ENCODE data around the gene TOMM40. TPM values are rescaled to one million over a fixed set of nuclear protein-coding genes. Genes with fewer than 3 reads are reported as not detected.

The TOMM40 gene
- total and polyA plus RNA-seq, 9 of the 15 experiments (the other 6 are each of a cell fraction or from before 2014, with no cell fraction given): 0.89 to 290 (median 160) TPM

DNA sequence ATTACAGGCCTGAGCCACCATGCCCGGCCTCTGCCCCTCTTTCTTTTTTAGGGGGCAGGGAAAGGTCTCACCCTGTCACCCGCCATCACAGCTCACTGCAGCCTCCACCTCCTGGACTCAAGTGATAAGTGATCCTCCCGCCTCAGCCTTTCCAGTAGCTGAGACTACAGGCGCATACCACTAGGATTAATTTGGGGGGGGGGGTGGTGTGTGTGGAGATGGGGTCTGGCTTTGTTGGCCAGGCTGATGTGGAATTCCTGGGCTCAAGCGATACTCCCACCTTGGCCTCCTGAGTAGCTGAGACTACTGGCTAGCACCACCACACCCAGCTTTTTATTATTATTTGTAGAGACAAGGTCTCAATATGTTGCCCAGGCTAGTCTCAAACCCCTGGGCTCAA is 18.7 kb downstream of the TOMM40 start (continued):
- TF ChIP-seq, protein P1, sequence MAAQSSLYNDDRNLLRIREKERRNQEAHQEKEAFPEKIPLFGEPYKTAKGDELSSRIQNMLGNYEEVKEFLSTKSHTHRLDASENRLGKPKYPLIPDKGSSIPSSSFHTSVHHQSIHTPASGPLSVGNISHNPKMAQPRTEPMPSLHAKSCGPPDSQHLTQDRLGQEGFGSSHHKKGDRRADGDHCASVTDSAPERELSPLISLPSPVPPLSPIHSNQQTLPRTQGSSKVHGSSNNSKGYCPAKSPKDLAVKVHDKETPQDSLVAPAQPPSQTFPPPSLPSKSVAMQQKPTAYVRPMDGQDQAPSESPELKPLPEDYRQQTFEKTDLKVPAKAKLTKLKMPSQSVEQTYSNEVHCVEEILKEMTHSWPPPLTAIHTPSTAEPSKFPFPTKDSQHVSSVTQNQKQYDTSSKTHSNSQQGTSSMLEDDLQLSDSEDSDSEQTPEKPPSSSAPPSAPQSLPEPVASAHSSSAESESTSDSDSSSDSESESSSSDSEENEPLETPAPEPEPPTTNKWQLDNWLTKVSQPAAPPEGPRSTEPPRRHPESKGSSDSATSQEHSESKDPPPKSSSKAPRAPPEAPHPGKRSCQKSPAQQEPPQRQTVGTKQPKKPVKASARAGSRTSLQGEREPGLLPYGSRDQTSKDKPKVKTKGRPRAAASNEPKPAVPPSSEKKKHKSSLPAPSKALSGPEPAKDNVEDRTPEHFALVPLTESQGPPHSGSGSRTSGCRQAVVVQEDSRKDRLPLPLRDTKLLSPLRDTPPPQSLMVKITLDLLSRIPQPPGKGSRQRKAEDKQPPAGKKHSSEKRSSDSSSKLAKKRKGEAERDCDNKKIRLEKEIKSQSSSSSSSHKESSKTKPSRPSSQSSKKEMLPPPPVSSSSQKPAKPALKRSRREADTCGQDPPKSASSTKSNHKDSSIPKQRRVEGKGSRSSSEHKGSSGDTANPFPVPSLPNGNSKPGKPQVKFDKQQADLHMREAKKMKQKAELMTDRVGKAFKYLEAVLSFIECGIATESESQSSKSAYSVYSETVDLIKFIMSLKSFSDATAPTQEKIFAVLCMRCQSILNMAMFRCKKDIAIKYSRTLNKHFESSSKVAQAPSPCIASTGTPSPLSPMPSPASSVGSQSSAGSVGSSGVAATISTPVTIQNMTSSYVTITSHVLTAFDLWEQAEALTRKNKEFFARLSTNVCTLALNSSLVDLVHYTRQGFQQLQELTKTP (IDR thresholded peaks at IDR 0.05; ENCODE audit: low read depth in 1 of 2, partially characterized antibody in 2 of 2): no peak
- TF ChIP-seq, protein P2, sequence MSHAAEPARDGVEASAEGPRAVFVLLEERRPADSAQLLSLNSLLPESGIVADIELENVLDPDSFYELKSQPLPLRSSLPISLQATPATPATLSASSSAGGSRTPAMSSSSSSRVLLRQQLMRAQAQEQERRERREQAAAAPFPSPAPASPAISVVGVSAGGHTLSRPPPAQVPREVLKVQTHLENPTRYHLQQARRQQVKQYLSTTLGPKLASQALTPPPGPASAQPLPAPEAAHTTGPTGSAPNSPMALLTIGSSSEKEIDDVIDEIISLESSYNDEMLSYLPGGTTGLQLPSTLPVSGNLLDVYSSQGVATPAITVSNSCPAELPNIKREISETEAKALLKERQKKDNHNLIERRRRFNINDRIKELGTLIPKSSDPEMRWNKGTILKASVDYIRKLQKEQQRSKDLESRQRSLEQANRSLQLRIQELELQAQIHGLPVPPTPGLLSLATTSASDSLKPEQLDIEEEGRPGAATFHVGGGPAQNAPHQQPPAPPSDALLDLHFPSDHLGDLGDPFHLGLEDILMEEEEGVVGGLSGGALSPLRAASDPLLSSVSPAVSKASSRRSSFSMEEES (CRISPR knock-in tag; IDR thresholded peaks at IDR 0.05): no peak
- TF ChIP-seq CBFA2T3 (IDR thresholded peaks at IDR 0.05) (peak; percentile 66), KLF13 (tag; IDR thresholded peaks at IDR 0.05; ENCODE audit: borderline replicate concordance, low read depth) (no peak), TCF7L2 (IDR thresholded peaks at IDR 0.05; ENCODE audit: low read depth, low read length) (peak; percentile 56; the same call in 1 of the 2 replicates), SAFB2 (IDR thresholded peaks at IDR 0.05; ENCODE audit: borderline replicate concordance, low read depth, low read length, severe bottlenecking) (no peak), ZNF121 (CRISPR knock-in tag; conservative IDR thresholded peaks at IDR 0.05) (peak; percentile 89), CREBBP (IDR thresholded peaks at IDR 0.05; ENCODE audit: low read depth, low read length) (no peak), EHMT2 (IDR thresholded peaks at IDR 0.05) (no peak), BDP1 (IDR thresholded peaks at IDR 0.05; ENCODE audit: insufficient read depth, insufficient read length) (no peak), ASH1L (IDR thresholded peaks at IDR 0.05; ENCODE audit: borderline replicate concordance, low read depth, partially characterized antibody) (no peak), NFE2L1 (tag; IDR thresholded peaks at IDR 0.05; ENCODE audit: borderline replicate concordance, low read depth) (no peak)
- TF ChIP-seq, protein P3, sequence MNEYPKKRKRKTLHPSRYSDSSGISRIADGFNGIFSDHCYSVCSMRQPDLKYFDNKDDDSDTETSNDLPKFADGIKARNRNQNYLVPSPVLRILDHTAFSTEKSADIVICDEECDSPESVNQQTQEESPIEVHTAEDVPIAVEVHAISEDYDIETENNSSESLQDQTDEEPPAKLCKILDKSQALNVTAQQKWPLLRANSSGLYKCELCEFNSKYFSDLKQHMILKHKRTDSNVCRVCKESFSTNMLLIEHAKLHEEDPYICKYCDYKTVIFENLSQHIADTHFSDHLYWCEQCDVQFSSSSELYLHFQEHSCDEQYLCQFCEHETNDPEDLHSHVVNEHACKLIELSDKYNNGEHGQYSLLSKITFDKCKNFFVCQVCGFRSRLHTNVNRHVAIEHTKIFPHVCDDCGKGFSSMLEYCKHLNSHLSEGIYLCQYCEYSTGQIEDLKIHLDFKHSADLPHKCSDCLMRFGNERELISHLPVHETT (CRISPR knock-in tag; conservative IDR thresholded peaks at IDR 0.05 in 1 of 2, IDR thresholded peaks at IDR 0.05 in 1 of 2): 0 out of 4 replicates have a peak, but pooled peaks of 1 of the 2 experiments have one; percentile 33
- TF ChIP-seq, protein P4, sequence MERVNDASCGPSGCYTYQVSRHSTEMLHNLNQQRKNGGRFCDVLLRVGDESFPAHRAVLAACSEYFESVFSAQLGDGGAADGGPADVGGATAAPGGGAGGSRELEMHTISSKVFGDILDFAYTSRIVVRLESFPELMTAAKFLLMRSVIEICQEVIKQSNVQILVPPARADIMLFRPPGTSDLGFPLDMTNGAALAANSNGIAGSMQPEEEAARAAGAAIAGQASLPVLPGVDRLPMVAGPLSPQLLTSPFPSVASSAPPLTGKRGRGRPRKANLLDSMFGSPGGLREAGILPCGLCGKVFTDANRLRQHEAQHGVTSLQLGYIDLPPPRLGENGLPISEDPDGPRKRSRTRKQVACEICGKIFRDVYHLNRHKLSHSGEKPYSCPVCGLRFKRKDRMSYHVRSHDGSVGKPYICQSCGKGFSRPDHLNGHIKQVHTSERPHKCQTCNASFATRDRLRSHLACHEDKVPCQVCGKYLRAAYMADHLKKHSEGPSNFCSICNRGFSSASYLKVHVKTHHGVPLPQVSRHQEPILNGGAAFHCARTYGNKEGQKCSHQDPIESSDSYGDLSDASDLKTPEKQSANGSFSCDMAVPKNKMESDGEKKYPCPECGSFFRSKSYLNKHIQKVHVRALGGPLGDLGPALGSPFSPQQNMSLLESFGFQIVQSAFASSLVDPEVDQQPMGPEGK (CRISPR knock-in tag; IDR thresholded peaks at IDR 0.05; ENCODE audit: borderline replicate concordance): no peak
- TF ChIP-seq, protein P5, sequence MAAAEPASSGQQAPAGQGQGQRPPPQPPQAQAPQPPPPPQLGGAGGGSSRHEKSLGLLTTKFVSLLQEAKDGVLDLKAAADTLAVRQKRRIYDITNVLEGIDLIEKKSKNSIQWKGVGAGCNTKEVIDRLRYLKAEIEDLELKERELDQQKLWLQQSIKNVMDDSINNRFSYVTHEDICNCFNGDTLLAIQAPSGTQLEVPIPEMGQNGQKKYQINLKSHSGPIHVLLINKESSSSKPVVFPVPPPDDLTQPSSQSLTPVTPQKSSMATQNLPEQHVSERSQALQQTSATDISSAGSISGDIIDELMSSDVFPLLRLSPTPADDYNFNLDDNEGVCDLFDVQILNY (CRISPR knock-in tag; IDR thresholded peaks at IDR 0.05): no peak
- TF ChIP-seq, protein P6, sequence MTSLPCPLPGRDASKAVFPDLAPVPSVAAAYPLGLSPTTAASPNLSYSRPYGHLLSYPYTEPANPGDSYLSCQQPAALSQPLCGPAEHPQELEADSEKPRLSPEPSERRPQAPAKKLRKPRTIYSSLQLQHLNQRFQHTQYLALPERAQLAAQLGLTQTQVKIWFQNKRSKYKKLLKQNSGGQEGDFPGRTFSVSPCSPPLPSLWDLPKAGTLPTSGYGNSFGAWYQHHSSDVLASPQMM (CRISPR knock-in tag; IDR thresholded peaks at IDR 0.05): no peak

All from K562 (cell line).